NK-92 (cell line): ENCODE data around the gene DOHH.

Experiments
- DNase-seq: peaks from one replicate; lab custom pipeline; 2025; ENCODE audit not compliant: unreplicated experiment; lab: John Stamatoyannopoulos, UW

Gene DOHH

DNA sequence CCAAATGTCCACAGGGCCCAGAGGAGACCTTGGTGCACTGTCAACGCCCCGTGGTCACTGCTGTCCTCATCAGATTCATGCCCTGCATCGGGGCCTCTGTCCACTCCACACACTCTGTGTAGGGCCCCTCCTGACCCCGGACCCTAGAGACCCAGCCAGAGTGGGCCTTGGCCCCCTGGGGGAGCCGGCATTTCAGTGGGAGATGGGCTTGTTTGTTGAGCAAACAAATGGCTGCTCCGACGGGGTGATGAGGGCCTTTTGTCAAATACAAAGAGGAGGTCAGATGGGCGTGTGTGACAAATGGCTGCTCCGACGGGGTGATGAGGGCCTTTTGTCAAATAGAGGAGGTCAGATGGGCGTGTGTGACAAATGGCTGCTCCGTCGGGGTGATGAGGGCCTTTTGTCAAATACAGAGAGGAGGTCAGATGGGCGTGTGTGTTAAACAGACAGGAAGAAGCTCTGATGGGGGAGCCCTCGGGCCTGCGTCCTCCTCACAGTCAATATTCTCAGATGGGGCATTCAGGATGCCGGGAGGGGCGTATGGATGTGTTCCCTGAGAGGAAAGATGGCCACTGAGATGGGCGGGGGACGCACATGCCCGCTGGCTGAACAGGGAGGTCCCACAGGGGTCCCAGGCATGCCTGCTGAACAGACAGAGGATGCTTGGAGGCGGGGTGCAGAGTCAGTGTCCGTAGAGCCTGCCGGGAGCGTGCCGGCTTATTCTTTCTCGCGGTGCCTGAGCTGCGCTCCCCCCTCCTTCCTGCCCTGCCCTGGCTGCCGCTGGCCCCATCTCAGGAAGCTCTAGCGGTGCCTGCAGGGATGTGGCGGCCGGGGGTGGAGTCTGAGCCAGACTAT is 56.4 kb downstream of the DOHH start:
- no peak for DNase-seq

GRCh38 chr19:3442487-3443071 is 57.9 kb downstream of the DOHH start:
- no peak for DNase-seq

DNA sequence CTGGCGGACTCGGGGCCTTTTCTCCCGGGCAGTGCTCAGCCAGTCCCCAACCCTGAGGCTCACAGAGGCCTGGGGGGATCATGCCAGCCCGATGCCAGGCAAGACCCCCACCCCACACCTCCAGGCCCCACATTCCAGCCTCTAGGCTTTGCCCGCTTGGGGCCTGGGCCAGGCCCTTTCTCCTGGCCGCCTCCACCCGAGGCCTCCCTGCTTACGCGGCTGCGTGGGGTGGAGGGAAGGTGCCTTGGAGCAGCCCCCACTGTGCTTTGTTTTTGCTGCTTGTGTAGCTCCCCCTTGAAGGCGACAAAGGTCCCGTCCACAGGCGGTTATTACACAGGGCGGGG is 58.5 kb downstream of the DOHH start:
- DNase-seq = no peak

- no peak for DNase-seq
Observed at GRCh38 chr19:3441089-3441985, 59.1 kb downstream of the DOHH start.
